ENCODE data around the gene P3H4.
A peak's percentile ranks its signal among the peaks of the same experiment; 100 is the strongest.
"Not testable (repeated sequence)": the region's sequence is repeated elsewhere in the genome, so short reads cannot be mapped to it uniquely, and the experiment has no call there.

The P3H4 gene

GRCh38 chr17:41777157-41777573, 34.6 kb downstream of the P3H4 start:
- Histone ChIP-seq H3K4me1 (ENCODE audit: insufficient read depth, insufficient read length) (peaks cover 41% of the 10 kb centered on the region), H3K4me3 (ENCODE audit: insufficient read length, low read depth) (no peak overlapping the region), H3K27me3 (ENCODE audit: insufficient read depth, insufficient read length) (no peaks in the 10 kb centered on the region), H3K9me3 (ENCODE audit: insufficient read depth, low read length) (no peaks in the 10 kb centered on the region), H3K36me3 (ENCODE audit: insufficient read depth, insufficient read length, low read length) (peaks cover 43% of the 10 kb centered on the region), H3K9ac (ENCODE audit: insufficient read length, low read depth) (peak overlapping the region; percentile 51)
- no peak for DNase-seq (ENCODE audit: low read depth, low spot score)
- TF ChIP-seq YY1 (IDR thresholded peaks at IDR 0.05; ENCODE audit: insufficient read depth, insufficient read length), result no peak
- TF ChIP-seq ZNF274 (IDR thresholded peaks at IDR 0.05; ENCODE audit: low read depth, low read length), result no peak
- no peak for TF ChIP-seq SUZ12 (IDR thresholded peaks at IDR 0.05; ENCODE audit: extremely low read depth, insufficient read depth, insufficient read length)

- H3K9ac ChIP-seq (ENCODE audit: insufficient read length, low read depth), result peak overlapping the region; percentile 66
- not testable (repeated sequence) for DNase-seq (ENCODE audit: low read depth, low spot score)
- H3K36me3 ChIP-seq (ENCODE audit: insufficient read depth, insufficient read length, low read length), result peaks cover 44% of the 10 kb centered on the region
These were observed 35.4 kb downstream of the P3H4 start for GRCh38 chr17:41776262-41776900.

GRCh38 chr17:41775394-41776226, 36.1 kb downstream of the P3H4 start:
- no peaks in the 10 kb centered on the region for H3K27me3 ChIP-seq (ENCODE audit: insufficient read depth, insufficient read length)
- TF ChIP-seq ZNF274 (IDR thresholded peaks at IDR 0.05; ENCODE audit: low read depth, low read length), result no peak
- TF ChIP-seq SUZ12 (IDR thresholded peaks at IDR 0.05; ENCODE audit: extremely low read depth, insufficient read depth, insufficient read length), result no peak
- no peak for TF ChIP-seq YY1 (IDR thresholded peaks at IDR 0.05; ENCODE audit: insufficient read depth, insufficient read length)
- H3K9me3 ChIP-seq (ENCODE audit: insufficient read depth, low read length), result no peaks in the 10 kb centered on the region
- no peak for DNase-seq (ENCODE audit: low read depth, low spot score)
- no peak overlapping the region for H3K4me3 ChIP-seq (ENCODE audit: insufficient read length, low read depth)
- H3K9ac ChIP-seq (ENCODE audit: insufficient read length, low read depth), result peak overlapping the region; percentile 66
- peaks cover 51% of the 10 kb centered on the region for H3K36me3 ChIP-seq (ENCODE audit: insufficient read depth, insufficient read length, low read length)
- H3K4me1 ChIP-seq (ENCODE audit: insufficient read depth, insufficient read length), result peaks cover 33% of the 10 kb centered on the region

More at GRCh38 chr17:41776262-41776900, 35.4 kb downstream of the P3H4 start:
- H3K27me3 ChIP-seq (ENCODE audit: insufficient read depth, insufficient read length); H3K9me3 ChIP-seq (ENCODE audit: insufficient read depth, low read length); H3K4me3 ChIP-seq (ENCODE audit: insufficient read length, low read depth): not testable (repeated sequence)
- H3K4me1 ChIP-seq (ENCODE audit: insufficient read depth, insufficient read length), result peaks cover 34% of the 10 kb centered on the region

- no peaks in the 10 kb centered on the region for H3K9me3 ChIP-seq (ENCODE audit: insufficient read depth, low read length)
- DNase-seq (ENCODE audit: low read depth, low spot score), result no peak
- H3K4me3 ChIP-seq (ENCODE audit: insufficient read length, low read depth), result no peak overlapping the region
- no peaks in the 10 kb centered on the region for H3K27me3 ChIP-seq (ENCODE audit: insufficient read depth, insufficient read length)
- H3K9ac ChIP-seq (ENCODE audit: insufficient read length, low read depth), result peak overlapping the region; percentile 51
- H3K36me3 ChIP-seq (ENCODE audit: insufficient read depth, insufficient read length, low read length), result peaks cover 67% of the 10 kb centered on the region
- TF ChIP-seq SUZ12 (IDR thresholded peaks at IDR 0.05; ENCODE audit: extremely low read depth, insufficient read depth, insufficient read length), result no peak
- TF ChIP-seq YY1 (IDR thresholded peaks at IDR 0.05; ENCODE audit: insufficient read depth, insufficient read length), result no peak
- TF ChIP-seq ZNF274 (IDR thresholded peaks at IDR 0.05; ENCODE audit: low read depth, low read length), result no peak
- H3K4me1 ChIP-seq (ENCODE audit: insufficient read depth, insufficient read length), result peaks cover 33% of the 10 kb centered on the region
These were observed 38.0 kb downstream of the P3H4 start for GRCh38 chr17:41773731-41774193.

GRCh38 chr17:41773190-41773588, 38.6 kb downstream of the P3H4 start:
- Histone ChIP-seq H3K9me3 (ENCODE audit: insufficient read depth, low read length) (no peaks in the 10 kb centered on the region), H3K36me3 (ENCODE audit: insufficient read depth, insufficient read length, low read length) (peaks cover 71% of the 10 kb centered on the region), H3K9ac (ENCODE audit: insufficient read length, low read depth) (no peak overlapping the region), H3K27me3 (ENCODE audit: insufficient read depth, insufficient read length) (no peaks in the 10 kb centered on the region), H3K4me1 (ENCODE audit: insufficient read depth, insufficient read length) (peaks cover 33% of the 10 kb centered on the region), H3K4me3 (ENCODE audit: insufficient read length, low read depth) (no peak overlapping the region)
- DNase-seq (ENCODE audit: low read depth, low spot score), result no peak
- TF ChIP-seq ZNF274 (IDR thresholded peaks at IDR 0.05; ENCODE audit: low read depth, low read length), result no peak
- no peak for TF ChIP-seq SUZ12 (IDR thresholded peaks at IDR 0.05; ENCODE audit: extremely low read depth, insufficient read depth, insufficient read length)
- TF ChIP-seq YY1 (IDR thresholded peaks at IDR 0.05; ENCODE audit: insufficient read depth, insufficient read length), result no peak

- DNase-seq (ENCODE audit: low read depth, low spot score), result no peak
- H3K4me3 ChIP-seq (ENCODE audit: insufficient read length, low read depth), result no peak overlapping the region
- TF ChIP-seq SUZ12 (IDR thresholded peaks at IDR 0.05; ENCODE audit: extremely low read depth, insufficient read depth, insufficient read length), result no peak
- no peak for TF ChIP-seq YY1 (IDR thresholded peaks at IDR 0.05; ENCODE audit: insufficient read depth, insufficient read length)
- H3K36me3 ChIP-seq (ENCODE audit: insufficient read depth, insufficient read length, low read length), result peaks cover 70% of the 10 kb centered on the region
- no peak overlapping the region for H3K9ac ChIP-seq (ENCODE audit: insufficient read length, low read depth)
- H3K27me3 ChIP-seq (ENCODE audit: insufficient read depth, insufficient read length), result no peaks in the 10 kb centered on the region
- peaks cover 31% of the 10 kb centered on the region for H3K4me1 ChIP-seq (ENCODE audit: insufficient read depth, insufficient read length)
- no peaks in the 10 kb centered on the region for H3K9me3 ChIP-seq (ENCODE audit: insufficient read depth, low read length)
These were observed 39.1 kb downstream of the P3H4 start for GRCh38 chr17:41772586-41773189.

GRCh38 chr17:41772218-41772585, 39.5 kb downstream of the P3H4 start:
- no peaks in the 10 kb centered on the region for H3K9me3 ChIP-seq (ENCODE audit: insufficient read depth, low read length)
- no peak for DNase-seq (ENCODE audit: low read depth, low spot score)
- no peaks in the 10 kb centered on the region for H3K27me3 ChIP-seq (ENCODE audit: insufficient read depth, insufficient read length)
- H3K9ac ChIP-seq (ENCODE audit: insufficient read length, low read depth), result no peak overlapping the region
- no peak overlapping the region for H3K4me3 ChIP-seq (ENCODE audit: insufficient read length, low read depth)
- H3K4me1 ChIP-seq (ENCODE audit: insufficient read depth, insufficient read length), result peaks cover 26% of the 10 kb centered on the region
- H3K36me3 ChIP-seq (ENCODE audit: insufficient read depth, insufficient read length, low read length), result peaks cover 72% of the 10 kb centered on the region
- TF ChIP-seq ZNF274 (IDR thresholded peaks at IDR 0.05; ENCODE audit: low read depth, low read length) (no peak), YY1 (IDR thresholded peaks at IDR 0.05; ENCODE audit: insufficient read depth, insufficient read length) (no peak), SUZ12 (IDR thresholded peaks at IDR 0.05; ENCODE audit: extremely low read depth, insufficient read depth, insufficient read length) (no peak)

Data from NT2/D1 (cell line).